HG03045 (cell line): ENCODE results near the gene PGF.

Experiments used
- ATAC-seq: cut with Tn5 transposase; IDR thresholded peaks from one replicate; pipeline ENCODE4 v1.9.1; 2021; ENCODE audit warnings: mild to moderate bottlenecking, moderate library complexity; ENCODE audit not compliant: unreplicated experiment

Gene PGF

GRCh38 chr14:74905595-74906142, 49.7 kb downstream of the PGF start:
- ATAC-seq = no peak

DNA sequence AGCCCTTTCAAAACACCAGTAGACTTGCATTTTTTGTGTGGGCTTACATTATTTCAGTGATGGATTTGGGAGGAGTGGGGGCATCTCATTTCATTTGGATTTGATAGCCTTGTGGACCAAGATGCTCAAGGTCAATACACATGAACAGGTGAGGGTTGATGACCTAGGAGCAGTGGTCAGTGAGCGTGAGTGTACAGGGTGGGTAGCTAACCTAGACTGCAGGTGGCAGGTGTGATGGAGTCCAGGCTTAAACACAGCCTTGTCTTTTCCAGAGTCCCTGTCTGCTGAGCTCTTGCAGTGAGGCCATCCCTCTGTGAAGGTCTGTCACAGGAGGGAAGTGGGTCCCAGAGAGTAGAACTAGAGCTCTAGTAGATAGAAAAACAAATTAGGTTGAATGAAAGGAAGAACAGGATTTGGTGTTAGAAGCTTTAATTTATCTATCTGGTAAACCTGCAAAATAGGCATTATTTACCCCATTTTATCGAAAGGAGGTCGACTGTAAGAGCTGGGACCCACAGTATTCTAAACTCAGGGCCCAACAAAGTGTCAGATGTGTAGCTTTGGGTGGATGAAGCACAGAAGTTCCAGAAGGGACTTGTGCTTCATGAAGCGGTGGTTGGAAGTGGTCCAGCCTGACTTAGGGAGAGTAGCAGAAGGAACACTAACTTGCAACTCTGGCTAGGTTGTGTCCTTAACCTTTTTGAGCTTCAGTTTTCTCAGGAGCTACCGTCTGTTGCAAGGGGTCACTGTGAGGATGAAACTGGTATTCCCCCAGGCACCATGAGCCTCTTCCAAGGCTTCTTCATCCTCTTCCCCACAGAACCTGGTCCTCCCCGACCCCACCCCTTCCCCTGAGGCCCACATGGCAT, 50.5 kb downstream of the PGF start:
- no peak for ATAC-seq

- no peak for ATAC-seq
These were observed 52.3 kb downstream of the PGF start for GRCh38 chr14:74902941-74903705.

DNA sequence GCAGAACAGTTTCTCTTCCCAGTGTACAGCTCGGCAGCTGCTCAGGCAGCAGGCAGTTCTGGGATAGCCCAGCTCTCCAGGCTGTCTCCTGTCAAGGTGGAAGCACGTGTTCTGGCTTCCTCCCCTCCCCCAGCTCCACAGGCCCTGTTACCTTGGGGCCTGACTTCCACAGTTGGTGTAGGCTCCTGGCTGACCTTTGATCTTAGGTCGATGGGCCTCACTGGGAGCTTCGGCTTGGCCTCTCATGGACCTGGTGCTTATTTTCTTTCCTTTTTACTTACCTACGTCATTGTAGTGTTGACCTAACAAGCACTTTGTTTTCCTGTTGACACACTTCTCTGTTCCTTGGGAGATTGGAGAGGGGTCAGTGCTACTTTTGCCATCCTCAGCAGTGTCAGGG, 56.7 kb downstream of the PGF start:
- no peak for ATAC-seq

DNA sequence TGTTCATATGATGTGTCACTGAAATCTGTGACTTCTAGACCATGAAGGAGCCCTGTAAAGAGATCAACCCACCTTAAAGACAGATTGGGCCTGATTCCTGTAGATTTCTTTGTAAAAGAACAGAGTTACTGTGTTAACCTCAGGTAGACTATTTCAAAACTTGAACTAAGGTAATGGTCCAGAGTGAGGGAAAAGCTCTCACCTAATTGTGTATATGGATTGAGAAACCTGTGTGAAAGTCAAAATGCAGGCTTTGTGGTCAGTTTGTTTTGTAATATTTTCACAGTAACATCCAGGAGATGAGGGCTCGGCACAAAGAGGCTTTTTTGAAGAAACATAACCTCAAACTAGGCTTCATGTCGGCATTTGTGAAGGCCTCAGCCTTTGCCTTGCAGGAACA, 57.3 kb downstream of the PGF start:
- ATAC-seq = no peak

DNA sequence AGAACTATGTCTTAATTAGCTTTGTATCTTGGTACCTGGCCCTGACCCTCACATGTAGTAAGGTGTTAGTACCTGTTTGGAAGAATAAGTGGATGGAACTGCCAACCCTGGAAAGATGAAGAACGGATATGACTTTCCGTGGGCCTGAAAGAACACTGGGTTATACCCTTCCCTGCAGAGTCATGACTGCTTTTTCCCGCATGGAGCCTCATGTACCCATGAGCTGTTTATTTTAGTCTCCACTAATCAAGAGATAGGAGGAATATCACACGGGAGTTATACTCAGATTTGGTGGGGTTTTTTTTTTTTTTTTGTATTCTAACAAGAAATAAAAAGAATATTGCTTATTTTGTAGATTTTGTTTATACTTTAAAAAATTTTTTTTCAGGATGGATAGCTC, 57.8 kb downstream of the PGF start:
- ATAC-seq = no peak

- no peak for ATAC-seq
These were observed 59.0 kb downstream of the PGF start for GRCh38 chr14:74896400-74896799.

- no peak for ATAC-seq
These were observed 61.7 kb downstream of the PGF start for GRCh38 chr14:74893614-74894091.

DNA sequence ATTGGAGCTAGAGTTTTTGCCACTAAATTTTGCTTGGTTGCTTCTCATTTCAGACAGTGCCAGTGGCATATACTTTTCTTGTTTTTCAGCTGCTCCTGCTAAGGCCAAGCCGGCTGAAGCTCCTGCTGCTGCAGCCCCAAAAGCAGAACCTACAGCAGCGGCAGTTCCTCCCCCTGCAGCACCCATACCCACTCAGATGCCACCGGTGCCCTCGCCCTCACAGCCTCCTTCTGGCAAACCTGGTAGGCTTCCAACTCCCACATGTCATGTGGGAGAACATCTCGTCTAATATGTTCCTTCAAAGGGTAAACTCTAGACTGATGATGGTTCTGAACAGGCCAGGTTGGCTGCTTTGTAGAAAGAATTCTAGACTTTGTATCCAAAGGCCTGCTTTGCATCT, 62.7 kb downstream of the PGF start:
- no peak for ATAC-seq

DNA sequence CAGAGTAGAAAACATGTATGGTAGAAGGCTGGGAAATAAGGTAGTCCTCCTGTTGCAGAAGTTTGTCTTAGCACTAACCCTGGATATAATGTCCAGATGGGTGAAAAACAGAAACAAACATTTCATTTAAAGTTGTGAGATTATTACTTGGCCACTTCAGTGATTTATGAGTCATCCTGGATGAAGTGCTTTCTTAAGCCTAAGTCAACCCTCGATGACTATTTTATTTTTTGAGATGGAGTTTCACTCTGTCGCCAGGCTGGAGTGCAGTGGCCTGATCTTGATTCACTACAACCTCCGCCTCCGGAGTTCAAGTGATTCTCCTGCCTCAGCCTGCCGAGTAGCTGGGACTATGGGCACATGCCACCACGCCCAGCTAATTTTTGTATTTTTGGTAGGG, 63.5 kb downstream of the PGF start:
- ATAC-seq = no peak
